ENCODE measurements around the gene TOP3A. TPM values are rescaled to one million over a fixed set of nuclear protein-coding genes. Genes with fewer than 3 reads are reported as not detected.

The TOP3A gene
- total RNA-seq, 1 donor from 2014 or later = 49.2 TPM

DNA sequence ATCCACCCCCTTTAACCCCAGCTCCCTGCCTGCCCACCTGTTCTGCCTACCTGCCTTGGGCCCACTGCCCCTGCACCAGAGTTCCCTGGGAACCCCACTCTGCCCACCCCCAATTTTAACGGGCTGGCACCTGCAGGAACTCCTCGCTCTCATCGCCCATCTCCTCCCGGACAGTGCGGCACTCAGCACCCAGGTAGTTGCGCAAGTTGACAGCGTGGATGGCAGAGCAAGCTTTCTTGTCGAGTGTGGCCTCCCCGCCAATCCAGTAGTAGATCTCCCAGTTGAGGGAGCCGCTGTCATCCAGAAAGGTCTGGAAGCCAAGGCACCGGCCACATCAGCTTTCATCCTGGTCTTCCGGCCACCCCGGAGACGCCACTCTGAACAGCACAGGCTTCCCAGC lies 64.1 kb downstream of the TOP3A start:
- no peak overlapping the region for H3K4me3 ChIP-seq (ENCODE audit: low read depth, low read length)
- no peak for DNase-seq (ENCODE audit: low read depth)
- TF ChIP-seq, protein P1, sequence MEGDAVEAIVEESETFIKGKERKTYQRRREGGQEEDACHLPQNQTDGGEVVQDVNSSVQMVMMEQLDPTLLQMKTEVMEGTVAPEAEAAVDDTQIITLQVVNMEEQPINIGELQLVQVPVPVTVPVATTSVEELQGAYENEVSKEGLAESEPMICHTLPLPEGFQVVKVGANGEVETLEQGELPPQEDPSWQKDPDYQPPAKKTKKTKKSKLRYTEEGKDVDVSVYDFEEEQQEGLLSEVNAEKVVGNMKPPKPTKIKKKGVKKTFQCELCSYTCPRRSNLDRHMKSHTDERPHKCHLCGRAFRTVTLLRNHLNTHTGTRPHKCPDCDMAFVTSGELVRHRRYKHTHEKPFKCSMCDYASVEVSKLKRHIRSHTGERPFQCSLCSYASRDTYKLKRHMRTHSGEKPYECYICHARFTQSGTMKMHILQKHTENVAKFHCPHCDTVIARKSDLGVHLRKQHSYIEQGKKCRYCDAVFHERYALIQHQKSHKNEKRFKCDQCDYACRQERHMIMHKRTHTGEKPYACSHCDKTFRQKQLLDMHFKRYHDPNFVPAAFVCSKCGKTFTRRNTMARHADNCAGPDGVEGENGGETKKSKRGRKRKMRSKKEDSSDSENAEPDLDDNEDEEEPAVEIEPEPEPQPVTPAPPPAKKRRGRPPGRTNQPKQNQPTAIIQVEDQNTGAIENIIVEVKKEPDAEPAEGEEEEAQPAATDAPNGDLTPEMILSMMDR (conservative IDR thresholded peaks at IDR 0.05; ENCODE audit: low read depth, low read length) = no peak

DNA sequence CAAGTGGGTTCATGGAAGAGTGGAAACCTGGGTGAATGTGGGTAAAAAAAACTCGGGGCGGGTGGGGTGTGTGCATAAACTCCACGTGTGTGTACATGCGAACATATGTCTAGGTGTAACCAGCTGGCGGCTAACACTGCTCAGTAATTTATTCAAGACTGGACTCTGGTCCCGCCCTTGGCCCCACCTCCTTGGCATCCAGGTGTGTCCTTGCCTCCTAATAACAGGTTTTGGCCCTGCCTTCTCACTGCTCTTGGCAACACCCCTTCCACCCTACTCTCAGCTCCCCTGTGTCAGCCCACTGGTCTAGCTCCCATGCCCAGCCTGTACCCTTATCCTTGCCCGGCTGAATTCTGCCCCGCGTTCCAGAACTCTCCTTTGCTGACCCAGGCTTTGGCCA lies 64.5 kb downstream of the TOP3A start:
- TF ChIP-seq, protein P1 (conservative IDR thresholded peaks at IDR 0.05; ENCODE audit: low read depth, low read length) = no peak
- DNase-seq (ENCODE audit: low read depth) = no peak
- H3K4me3 ChIP-seq (ENCODE audit: low read depth, low read length) = no peak overlapping the region

DNA sequence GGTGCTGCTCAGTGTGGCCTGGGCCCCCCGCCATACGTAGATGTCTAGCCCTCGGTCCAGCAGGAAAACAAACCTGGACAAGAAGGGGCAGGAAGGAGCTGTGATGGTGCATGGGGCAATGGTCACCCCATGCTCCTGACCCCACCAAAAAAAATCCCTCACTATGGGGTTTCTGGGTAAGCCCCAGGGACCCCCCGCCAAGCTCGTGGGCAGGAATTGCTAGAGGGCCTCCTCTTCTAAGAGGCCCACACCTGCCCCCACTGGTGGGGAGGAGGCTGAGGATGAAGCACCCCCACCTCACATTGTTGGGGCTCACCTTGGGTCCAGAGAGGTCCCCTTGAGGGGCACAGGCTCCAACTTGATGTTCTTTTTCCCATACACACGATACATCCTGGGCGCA lies 66.0 kb downstream of the TOP3A start:
- TF ChIP-seq, protein P1 (conservative IDR thresholded peaks at IDR 0.05; ENCODE audit: low read depth, low read length) = no peak
- H3K4me3 ChIP-seq (ENCODE audit: low read depth, low read length) = no peak overlapping the region
- no peak for DNase-seq (ENCODE audit: low read depth)

DNA sequence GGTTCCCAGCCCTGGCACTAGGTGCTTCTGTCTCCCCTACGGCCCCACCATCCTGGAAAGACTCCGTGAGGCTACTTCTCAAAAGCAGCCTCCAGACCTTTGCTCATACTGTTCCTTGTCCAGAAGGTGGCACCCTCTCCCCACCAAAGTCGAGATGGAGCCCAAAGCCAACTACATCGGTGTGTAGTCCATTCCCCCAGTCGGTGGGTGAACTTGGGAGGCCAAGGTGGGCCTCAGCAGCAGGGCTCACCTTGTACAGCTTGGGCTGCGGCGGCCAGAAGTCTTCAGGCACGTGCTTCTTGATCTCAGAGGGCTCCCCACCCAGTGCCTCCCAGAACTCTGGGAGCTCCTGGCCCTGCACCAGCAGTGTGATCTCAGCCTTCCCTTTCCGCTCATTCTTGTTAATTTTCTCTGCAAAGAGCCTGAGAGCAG lies 66.5 kb downstream of the TOP3A start:
- TF ChIP-seq, protein P1 (conservative IDR thresholded peaks at IDR 0.05; ENCODE audit: low read depth, low read length) = peak; percentile 73
- no peak overlapping the region for H3K4me3 ChIP-seq (ENCODE audit: low read depth, low read length)
- no peak for DNase-seq (ENCODE audit: low read depth)

DNA sequence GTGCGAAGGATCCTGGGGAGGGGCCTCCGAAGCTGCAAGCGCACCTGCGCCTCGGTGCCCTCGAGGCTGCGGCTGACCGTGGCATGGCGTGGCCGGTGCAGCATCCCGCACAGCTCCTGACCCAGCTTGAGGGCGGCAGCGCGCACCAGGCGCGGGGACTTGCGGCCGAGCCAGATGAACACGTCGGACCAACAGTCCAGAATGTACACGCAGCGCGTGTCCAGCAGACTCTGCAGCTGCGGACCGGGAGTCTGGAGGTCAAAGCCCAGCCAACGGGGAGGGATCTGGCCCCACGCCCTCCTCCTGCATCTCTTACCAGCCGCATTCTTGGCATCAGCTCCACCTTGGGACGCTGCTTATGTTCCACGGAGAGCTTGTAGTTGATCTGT lies 67.2 kb downstream of the TOP3A start:
- H3K4me3 ChIP-seq (ENCODE audit: low read depth, low read length) = no peak overlapping the region
- no peak for DNase-seq (ENCODE audit: low read depth)
- TF ChIP-seq, protein P1 (conservative IDR thresholded peaks at IDR 0.05; ENCODE audit: low read depth, low read length) = no peak

DNA sequence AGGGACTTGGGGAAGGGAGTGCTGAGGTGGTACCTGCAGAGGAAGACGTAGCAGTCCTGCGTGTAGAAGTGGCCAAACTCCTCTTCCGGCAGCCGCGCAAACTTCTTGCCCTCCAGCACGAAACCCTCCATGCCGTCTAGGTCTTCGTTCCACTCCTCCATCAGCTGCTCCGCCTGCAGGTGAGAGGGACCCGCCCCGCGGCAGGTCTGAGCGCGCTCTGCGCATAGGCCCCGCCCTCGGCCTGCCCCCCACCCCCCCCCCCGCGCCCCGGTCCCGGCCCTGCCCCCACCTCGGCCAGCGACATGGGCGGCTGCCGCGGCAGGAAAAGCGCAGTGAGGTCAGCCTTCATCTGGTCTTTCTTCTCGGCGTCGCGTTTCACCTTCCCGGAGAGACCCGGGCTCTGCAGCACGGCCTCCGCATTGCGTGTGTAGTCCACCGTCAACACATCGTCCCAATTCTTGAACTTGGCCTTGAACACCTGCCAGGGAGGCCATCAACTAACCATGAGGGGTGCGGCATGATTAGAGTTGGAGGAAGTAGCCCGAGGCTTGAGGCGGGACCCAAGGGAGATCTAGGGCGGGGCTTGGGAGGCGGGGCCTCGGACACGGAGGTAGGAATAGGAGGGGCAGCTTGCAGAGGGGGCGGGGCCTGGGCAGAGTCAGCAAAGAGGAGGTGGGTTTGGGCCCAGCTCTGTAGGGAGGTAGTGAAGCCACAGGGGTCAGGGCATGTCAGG lies 67.7 kb downstream of the TOP3A start:
- no peak for DNase-seq (ENCODE audit: low read depth)
- no peak overlapping the region for H3K4me3 ChIP-seq (ENCODE audit: low read depth, low read length)
- TF ChIP-seq, protein P1 (conservative IDR thresholded peaks at IDR 0.05; ENCODE audit: low read depth, low read length) = no peak

DNA sequence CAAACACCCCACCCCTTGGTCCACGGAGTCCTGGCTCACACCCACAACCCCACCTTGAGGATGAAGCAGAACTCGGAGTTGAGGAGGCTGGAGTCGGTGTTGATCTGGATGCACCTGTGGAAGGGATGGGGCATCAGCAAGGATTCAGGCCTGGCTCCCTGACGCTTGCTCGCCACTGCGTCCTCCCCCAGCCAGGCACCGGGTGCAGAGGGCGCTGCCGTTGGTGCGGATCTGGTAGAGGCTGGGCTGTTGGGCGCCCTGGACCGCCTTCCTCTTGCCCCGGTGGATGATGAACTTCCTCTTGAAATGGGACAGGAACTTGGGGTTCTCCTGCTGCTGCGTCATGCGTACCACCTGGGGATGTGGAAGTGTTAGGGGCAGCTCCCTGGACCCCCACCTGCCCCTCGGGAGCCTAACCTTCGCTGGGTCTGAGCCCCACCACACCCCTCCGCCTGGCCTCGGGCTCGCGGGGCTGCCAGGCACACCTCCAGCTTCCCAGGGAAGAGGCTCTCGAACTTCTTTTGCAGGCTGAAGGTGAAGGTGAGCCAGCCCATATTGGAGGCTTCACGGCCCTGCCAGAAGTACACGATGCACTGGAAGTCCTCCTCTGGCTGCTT lies 68.6 kb downstream of the TOP3A start:
- TF ChIP-seq, protein P1 (conservative IDR thresholded peaks at IDR 0.05; ENCODE audit: low read depth, low read length) = no peak
- no peak overlapping the region for H3K4me3 ChIP-seq (ENCODE audit: low read depth, low read length)
- no peak for DNase-seq (ENCODE audit: low read depth)
